Skeletal muscle cell (primary cell): ENCODE measurements around the gene FADS2.

Source experiments
- DNase-seq: peaks from one replicate; pipeline ENCODE4 v3.0.0-alpha.2; 2010; ENCODE audit warnings: low read depth
- H3K4me3 ChIP-seq: 2 replicates; pipeline ENCODE4 v1.5.1; 2011; ENCODE audit warnings: low read depth, mild to moderate bottlenecking, control low read depth, low read length, moderate library complexity

Gene FADS2

DNA sequence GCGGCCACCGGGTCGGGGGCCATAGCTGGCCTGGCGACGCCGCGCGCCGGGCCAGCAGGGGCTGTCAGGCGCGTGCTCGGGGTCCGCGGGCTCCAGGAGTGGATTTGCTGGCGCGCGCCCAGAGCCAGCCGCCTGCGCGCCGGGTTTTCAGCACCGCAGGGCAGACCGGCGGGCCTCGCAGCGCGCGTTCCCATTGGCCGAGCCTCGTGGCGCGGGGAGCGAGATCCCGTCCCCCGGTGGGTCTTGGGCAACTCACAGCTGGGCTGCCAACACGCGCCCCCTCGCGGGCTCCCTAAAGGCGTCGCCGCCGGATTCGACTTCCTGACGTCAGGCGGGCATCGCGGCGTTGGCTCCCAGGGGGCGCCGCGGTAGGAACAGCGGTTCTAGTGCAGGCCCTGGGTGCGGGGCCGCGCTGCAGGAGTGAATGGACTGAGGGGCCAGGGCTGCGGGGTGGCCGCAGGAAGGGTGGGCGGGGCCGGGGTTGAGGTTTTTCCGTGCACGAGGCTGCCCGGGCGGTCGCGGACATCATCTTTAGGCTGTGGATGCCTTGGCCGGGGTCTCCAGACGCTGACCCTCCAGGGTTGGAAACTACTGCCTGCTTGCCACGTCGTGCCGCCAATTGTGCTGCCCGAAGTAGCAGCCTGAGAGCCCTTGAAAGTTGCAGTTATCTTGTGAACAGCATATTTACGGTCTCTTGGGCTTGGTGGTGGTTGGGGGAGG, 11.2 kb upstream of the FADS2 start, which contains the start of gene FADS1:
Gene FADS1 (minus strand): TSS at position 268 of the 720 bp plus-strand sequence. CDS start 74 bp downstream, at position 194.
- H3K4me3 ChIP-seq: peak within 1 kb of the TSS; percentile 74
- peak; percentile 90 for DNase-seq

DNA sequence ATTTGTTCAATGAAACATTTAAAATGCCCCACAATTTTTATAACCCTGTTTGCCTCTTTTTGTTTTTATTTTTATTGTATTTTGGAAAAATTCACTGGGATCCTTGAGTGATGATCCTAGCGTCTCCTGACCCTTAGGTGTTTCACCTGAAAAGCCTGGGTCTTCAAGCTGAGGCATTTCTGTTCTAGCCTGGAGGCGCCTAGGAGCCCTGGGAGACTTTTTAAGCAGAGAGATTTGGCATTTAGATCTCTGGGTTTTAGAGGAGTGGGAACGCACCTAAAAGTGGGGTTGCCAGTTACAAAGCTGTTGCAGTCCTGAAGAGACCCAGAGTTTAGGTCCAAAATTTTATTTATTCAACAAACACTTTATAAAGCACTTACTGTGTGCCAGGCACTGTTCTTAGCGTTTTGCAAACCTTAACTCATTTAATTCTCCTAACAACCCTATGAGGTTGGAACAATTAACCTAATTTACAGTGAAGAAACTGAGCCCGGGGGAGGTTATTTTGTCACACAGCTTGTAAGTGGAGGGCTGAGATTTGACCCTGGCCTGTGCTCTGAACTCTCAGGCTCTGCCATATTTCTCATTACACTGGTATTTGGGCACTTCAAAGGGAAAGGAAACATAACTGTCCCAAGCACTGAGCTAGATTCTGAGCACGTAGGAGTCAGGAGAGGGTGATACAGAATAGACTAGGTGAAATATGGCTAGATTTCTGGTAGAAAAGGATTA, 10.5 kb upstream of the FADS2 start:
- no peak for DNase-seq
- H3K4me3 ChIP-seq: peak overlapping the region; percentile 74

DNA sequence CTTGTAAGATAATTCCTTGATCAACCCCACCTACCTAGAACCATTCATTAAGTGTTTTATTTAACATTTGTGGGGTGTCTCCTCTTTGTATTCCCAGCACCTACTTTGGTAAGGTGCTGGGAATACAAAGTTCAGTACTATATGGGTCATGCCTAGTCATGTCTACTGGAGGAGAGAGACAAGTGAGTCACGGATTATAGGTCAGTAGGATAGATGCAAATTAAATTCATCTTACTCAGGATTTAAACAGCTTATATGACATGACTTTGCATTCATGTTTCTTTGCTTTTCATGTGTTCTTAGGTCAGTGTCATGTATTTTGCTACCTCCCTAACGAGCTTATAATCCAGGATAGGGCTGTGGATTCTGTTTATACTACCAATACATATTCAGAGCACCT, 7.9 kb upstream of the FADS2 start:
- DNase-seq: no peak
- no peak overlapping the region for H3K4me3 ChIP-seq

DNA sequence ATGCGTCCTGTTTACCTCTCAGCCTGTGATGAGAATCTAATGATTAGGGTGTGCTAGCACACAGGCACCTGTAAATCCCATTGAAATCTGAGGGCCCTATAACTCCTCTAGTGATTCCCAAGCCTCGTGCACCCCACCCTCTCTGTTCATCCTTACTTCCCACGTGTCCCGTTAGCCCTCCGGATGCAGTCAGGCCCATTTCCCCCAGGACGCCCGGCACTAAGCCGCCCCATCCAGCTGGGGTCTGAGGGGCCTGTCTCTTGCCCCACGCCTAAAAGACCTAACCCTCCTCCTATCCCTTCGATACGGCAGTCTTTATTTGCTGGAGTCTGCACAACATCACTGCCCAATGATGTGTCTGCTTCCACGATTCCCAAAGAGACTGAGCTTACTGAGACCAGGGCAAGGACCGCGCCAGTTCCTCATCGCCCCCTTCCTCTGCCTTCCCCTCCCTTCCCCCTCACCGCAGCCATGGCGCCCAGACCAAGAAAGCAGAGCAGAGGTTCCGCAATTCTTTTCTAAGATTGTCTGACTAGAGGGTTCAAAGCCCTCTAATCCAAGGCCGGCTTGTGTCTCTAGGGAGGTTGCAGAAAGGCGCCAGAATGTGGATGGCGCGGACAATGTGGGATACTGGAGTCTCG, 1.1 kb upstream of the FADS2 start:
- no peak for DNase-seq
- H3K4me3 ChIP-seq: peak overlapping the region; percentile 94

DNA sequence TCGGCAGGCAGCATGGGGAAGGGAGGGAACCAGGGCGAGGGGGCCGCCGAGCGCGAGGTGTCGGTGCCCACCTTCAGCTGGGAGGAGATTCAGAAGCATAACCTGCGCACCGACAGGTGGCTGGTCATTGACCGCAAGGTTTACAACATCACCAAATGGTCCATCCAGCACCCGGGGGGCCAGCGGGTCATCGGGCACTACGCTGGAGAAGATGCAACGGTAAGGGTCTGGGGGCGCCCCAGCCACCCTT, 204 bp downstream of the FADS2 start:
- H3K4me3 ChIP-seq: peak overlapping the region; percentile 94
- DNase-seq: no peak

DNA sequence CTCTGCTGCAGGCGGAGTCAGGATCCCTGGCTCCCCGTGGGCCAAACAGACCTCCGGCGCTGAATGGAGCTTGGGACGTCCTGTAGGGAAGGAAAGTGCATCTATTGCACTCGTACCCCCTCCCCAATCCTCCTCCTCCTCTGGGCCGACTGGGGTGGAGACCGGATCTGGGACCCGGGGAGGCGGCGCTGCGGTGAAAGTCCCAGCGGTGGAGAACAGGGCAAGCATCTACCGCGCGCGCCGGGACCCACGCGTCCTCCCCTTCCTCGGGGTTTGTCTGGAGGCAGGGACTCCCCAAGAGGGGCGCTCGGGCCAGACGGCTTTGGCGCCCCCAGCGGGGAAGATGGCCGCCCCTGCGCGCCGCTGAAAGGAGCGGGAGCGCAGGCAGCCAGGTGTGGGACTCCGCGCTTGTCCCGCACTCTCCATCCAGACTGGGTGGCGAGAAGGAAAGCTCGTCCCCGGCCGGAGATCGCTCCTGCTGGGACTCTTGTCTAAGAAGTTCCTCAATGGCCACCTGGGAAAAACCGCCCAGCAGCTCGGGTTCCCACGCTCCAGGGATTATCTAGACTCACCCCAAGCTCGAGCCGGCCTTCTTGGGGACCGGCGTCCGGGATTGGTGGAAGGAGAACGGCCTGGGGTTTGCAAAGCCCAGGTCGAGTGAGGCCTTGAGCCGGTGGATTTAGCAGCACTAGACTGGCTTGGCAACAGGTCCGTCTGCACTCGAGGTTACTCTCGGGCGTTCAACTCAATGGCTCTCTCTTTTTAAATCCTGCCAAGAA, 718 bp downstream of the FADS2 start:
- H3K4me3 ChIP-seq: peak overlapping the region; percentile 94
- no peak for DNase-seq

DNA sequence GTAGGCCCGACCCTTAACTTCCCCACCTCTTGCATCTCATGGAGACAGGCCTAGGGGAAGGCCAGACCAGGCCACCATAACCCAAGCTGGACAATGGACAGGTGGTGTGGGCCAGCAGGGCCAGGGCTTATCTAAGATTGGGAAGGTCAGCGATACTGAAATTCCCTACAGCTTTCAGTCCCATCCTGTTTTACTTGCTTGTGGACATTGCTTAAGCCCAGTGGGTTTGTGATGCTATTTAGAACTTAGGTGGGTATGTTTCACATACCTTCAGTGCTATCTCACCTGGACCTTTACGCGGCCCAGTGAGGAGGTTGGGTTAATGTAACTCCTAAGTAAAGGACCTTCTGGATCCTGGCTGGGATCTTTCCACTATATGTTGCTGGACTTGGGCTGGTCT, 1.7 kb downstream of the FADS2 start:
- no peak for DNase-seq
- H3K4me3 ChIP-seq: peak overlapping the region; percentile 94

DNA sequence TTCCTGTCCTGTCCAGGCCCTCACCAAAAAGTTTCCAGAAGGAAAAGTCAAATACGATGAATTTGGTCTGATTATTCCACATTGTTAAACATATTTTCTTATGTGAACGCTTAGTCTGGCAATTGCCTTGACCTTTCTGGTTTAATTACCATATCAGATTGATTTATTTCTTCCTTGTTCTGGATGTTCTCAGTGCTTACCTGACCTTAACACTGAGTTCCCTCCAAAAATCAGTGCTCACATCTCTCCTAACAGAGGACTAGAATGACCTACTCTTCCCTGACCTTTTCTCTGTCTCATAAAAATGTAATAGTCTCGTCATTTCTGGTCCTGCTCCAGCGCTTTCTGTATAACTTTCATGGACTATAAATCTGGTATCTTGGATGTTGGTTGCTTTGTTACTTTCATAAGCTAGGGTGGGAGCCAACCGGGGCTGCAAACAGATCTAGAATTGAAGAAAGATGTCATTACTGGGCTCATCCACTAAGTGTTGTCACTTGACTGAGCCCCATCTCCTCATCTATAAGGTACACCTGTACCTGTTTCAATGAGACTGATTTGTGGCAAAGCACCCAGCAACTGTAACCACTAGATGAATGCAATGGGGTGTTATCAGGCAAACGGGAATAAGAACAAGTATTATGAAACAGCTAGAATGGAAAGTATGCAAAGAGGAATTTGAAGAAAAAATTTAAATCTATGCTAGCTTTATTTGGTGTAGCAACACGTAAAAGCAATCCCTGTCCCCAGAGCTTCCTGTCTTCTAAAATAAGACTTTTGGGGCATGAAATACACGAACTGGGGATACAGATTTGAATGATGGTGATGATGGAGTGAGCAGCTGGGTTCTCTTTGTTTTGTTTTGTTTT, 2.4 kb downstream of the FADS2 start:
- DNase-seq: no peak
- H3K4me3 ChIP-seq: peak overlapping the region; percentile 94

DNA sequence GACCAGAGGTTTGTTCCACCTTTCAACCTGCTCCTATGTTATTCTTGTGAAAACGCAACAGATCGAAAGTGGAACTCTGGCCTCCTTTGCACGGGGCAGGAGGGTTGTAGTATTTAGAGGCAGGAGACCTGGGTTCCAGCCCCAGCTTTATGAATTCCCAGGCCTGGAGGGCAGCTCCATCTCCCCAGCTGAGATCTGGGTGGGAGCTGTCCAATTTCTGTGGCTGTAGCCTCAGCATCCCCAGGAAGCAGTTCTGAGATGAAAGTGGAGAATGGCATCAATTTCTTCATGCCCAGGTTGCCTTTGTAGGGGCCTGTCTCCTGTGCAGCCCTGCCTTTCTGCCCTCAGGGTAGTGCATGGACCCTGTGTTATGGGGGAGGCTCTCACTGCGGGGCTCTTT, 4.1 kb downstream of the FADS2 start:
- no peak for DNase-seq
- H3K4me3 ChIP-seq: no peak overlapping the region

DNA sequence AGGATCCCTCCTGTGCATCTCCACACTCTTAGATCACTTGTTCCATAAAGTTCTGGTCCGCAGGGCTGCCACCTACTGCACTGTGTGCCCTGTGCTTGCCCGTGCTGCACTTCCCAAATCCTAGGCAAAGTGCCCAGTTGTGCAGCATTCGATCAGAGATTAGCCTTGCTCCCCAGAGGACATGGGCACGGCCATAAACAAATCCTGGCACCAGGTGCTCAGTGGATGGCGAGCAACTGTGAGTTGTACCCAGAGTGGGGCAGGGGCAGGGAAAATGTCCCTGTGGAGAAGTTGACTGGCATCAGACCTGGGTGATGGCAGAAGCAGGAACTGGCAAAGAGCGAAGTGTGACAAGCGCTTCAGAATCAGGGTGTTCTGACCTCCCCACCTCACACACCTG, 4.7 kb downstream of the FADS2 start:
- no peak overlapping the region for H3K4me3 ChIP-seq
- no peak for DNase-seq

DNA sequence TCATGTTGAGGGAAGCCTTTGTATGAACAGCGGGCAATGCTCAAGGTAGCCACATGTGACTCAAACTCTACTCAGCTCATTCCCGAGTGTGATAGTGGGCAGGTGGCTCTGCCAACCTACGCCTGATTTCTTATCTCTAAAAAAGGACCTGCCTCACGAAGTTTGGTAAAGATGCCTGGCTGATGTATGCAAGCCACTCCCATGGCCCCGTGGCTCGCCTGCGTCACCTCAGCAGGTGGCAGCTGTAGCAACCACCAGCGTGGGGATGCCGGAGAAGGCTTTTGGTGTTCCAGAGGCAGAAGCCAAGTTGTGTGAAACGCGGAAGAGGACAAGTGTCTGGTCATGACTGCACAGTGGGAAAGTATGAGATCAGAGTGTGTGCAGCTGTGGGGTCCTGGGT, 5.4 kb downstream of the FADS2 start:
- DNase-seq: no peak
- H3K4me3 ChIP-seq: no peak overlapping the region

DNA sequence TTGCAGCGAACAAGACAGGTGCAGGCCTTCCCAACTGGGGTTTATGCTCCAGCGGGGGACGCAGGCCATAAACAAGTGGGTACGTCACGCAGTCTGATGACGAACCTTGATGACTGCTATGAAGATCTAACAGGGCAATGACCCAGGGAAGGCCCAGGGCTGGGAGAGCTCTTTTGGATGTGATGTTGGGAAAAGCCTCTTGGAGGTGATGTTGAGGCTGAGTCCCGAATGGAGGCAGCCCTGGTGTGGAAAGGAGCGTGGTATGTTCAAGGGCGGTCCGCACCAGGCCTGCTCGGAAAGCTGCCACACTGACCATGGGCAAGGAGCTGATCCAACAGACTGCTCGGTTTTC, 5.8 kb downstream of the FADS2 start:
- H3K4me3 ChIP-seq: no peak overlapping the region
- DNase-seq: no peak

DNA sequence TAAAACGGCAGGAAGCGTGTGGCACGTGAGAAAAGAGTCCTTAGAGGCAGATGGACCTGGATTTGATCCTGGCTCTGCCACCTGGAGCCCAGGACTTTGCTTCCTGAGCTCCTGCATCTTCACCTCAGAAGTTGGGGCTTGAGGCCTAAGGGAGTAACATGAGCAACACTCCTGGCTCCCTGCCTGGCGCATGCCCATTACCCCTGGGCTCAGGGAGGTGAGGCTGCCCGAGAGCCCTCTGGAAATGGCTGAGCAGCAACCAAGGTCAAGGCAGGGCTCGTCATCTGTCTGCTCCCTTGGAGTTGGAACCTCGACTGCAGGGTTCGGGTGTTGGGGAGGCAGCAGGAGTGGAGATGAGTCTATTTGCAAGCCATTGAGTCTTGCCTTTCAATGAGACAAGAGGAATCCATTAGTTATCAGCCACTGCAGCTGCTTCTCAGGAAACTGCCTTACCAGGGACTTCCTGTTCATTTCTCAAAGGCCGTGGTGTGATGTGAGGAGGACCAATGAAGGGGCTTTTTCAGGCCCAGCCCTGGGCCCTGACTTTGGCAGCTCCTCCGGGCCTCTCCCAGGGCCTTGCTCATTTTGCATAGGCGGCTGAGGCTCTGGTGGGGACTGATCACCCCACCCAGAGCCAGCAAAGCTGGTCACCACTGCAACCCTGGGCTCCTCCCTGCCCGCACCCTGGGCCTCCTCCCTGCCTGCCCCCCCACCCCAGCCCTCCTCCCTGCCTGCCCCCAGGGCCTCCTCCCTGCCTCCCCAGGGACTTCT, 6.4 kb downstream of the FADS2 start:
- DNase-seq: peak; percentile 54
- no peak overlapping the region for H3K4me3 ChIP-seq

DNA sequence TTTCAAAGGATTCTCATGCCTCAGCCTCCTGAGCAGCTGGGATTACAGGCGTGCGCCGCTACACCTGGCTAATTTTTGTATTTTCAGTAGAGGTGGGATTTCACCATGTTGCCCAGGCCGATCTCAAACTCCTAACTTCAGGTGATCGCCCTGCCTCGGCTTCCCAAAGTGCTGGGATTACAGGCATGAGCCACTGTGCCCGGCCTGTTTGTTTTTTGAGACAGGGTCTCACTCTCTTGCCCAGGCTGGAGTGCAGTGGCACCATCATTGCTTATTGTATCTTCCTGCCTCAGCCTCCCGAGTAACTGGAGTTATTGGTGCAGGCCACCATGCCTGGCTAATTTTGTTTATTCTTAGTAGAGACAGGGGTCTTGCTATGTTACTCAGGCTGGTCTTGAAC, 8.1 kb downstream of the FADS2 start:
- no peak overlapping the region for H3K4me3 ChIP-seq

DNA sequence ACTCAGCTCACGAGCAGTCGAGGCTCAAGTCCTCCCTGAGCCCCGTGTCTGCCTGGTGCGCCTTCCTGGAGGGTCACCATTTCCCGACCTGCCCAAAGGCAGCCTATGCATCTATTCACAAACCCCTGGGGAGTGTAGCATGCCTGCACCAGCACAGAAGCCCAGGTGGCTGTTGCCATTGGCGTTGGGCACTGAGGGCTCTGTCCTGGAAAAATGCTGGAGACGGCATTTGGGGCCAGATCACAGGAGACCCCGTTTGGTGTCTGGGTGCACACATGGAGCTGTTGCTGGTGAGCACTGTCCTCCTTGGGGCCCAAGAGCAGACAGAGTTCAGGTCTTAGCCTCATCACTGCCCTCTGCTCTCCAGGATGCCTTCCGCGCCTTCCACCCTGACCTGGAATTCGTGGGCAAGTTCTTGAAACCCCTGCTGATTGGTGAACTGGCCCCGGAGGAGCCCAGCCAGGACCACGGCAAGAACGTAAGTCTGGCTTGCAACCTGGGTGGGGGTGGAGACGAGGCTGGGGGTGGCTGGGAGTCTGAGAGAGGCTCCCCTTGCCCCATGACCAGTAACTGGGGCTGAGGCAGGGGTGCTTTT, 9.4 kb downstream of the FADS2 start:
- DNase-seq: no peak
- no peak overlapping the region for H3K4me3 ChIP-seq

More for the DNA sequence above, 8.1 kb downstream of the FADS2 start:
- no peak for DNase-seq

DNA sequence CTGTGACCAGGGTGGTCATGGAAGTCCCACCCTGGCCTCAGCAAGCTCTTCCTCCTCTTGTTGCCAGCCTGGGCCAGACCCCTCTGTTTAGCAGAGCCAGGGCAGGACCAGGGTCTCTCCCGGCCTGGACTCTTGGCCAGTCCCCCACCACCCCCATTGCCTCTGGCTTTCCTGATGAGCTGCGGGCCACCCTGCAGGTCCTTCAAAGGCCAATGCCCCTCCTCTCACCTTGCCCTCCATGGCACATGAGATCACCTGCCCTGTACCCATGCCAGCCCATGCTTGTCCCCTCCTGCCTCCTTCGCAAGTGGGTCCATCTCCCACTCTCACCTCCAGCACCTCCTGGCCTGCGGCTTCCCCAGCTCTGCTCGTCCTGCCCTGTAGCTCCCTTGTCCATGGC, 10.4 kb downstream of the FADS2 start:
- DNase-seq: no peak
- no peak overlapping the region for H3K4me3 ChIP-seq

DNA sequence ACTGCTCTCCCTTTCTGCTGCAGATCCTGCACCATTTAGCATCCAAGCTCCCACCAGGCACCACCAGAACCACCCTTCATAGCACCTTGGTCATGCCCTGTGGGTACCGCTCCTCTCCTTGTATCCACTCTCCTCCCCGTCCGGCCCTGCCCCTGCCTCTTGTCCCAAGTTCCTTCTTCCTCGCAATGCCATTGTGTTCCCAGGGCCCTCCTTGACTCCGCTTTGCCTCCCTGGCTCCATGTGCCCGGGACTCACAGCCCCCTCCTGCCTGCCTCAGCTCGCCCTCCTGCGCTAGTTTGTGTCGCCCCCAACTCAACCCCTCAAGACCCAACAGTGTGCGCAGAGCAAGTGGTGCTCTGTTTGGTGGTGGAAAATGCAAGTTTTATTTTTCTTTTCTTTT, 10.8 kb downstream of the FADS2 start:
- no peak for DNase-seq
- no peak overlapping the region for H3K4me3 ChIP-seq

DNA sequence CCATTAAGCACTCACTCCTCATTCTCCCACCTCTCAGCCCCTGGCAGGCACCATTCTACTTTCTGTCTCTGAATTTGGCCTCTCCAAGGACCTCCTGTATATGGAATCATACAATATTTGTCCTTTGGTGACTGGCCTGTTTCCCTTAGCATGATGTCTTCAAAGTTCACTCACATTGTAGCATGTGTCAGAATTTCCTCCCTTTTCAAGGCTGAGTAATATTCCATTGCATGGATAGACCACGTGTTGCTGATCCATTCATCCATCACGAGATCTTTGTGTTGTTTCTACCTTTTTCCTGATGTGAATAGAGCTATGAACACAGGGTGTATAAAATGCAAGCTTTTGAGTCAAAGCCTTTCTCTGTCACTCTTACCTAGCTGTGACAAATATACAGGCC, 11.6 kb downstream of the FADS2 start:
- no peak for DNase-seq
- H3K4me3 ChIP-seq: no peak overlapping the region
